Adrenal gland (tissue), 12 donors: ENCODE results near the gene TOX2. TPM values are rescaled to one million over a fixed set of nuclear protein-coding genes. Genes with fewer than 3 reads are reported as not detected.

Experiments used
- DNase-seq, 7 donors: peaks; one replicate each; pipeline ENCODE4 v3.0.0-alpha.2; 2019 to 2020
- H3K27ac ChIP-seq, 5 donors: fragments of 200-600 bp; sonication (generic) in 4 of 5; 1 replicate in 3 of 5; 2 replicates in 2 of 5; pipeline versions ENCODE4 v1.5.1 to v1.8.0; 2016 to 2020; ENCODE audit warnings: mild to moderate bottlenecking in 1 of 5
- H3K27me3 ChIP-seq: fragments of 200-600 bp; 2 replicates; pipeline ENCODE4 v1.8.0; 2021
- H3K36me3 ChIP-seq, 2 donors: fragments of 200-600 bp; replicated peaks in 1 of 2; 1 replicate in 1 of 2; 2 replicates in 1 of 2; pipeline versions ENCODE4 v1.5.1 to v1.8.0; 2018 to 2022
- H3K4me1 ChIP-seq, 2 donors: fragments of 200-600 bp; replicated peaks in 1 of 2; 1 replicate in 1 of 2; 2 replicates in 1 of 2; pipeline versions ENCODE4 v1.5.1 to v1.8.0; 2018 to 2021
- H3K4me3 ChIP-seq, 4 donors: fragments of 200-600 bp; sonication (generic) in 3 of 4; one replicate each; pipeline ENCODE4 v1.5.1; 2016 to 2018
- H3K9me3 ChIP-seq, 3 donors: fragments of 200-600 bp; sonication (generic) in 1 of 3; replicated peaks in 1 of 3; 1 replicate in 2 of 3; 2 replicates in 1 of 3; pipeline versions ENCODE4 v1.5.1 to v1.8.0; 2016 to 2021
- POLR2A ChIP-seq, 2 donors: fragments of 450-650 bp; IDR thresholded peaks; one replicate each; pipeline ENCODE4 v1.6.1; 2017; ENCODE audit warnings: antibody characterized with exemption in 2 of 2, mild to moderate bottlenecking in 2 of 2, moderate library complexity in 1 of 2
- WGBS, 4 donors: extraction: QIAGEN DNeasy Blood & Tissue Kit in 2 of 4; methylation state at CpG; one replicate each; pipeline versions ENCODE4 v1.1.5 to v1.1.7; 2013 to 2017; 5-methylcytosine and 5-hydroxymethylcytosine counted together
- intact Hi-C, 2 donors: fragments of 100-400 bp; cut with DNase I; formaldehyde crosslinking; loops; one replicate each; pipeline versions ENCODE4 v1.14.1 to v1.15.0; 2022 to 2023
- polyA plus RNA-seq, 3 donors: library from polyadenylated mRNA; stranded (reverse); fragments of 200-250 nt in 2 of 3; fragments of 350-450 nt in 1 of 3; fragmentation: Illumina TruSeq in 1 of 3; extraction: RNeasy Lipid Tissue Mini Kit (QIAGEN cat#74804) in 1 of 3; gene quantifications; one replicate each; pipeline ENCODE4 v1.2.3, GENCODE V29; 2013 to 2014
- total RNA-seq, 9 donors: library from RNA; depleted of rRNA in 4 of 9; stranded (reverse); fragments of >200 nt in 4 of 9; fragments of 120-200 nt in 1 of 9; fragmentation: NEBNext Ultra II Directional in 1 of 9; extraction: Animal tissue kit (Norgen Biotek cat#: 25700) in 1 of 9; gene quantifications; one replicate each; pipeline versions ENCODE4 v1.1.0 to v1.2.4, GENCODE V29; 2013 to 2023
- TF ChIP-seq, protein P1 (sequence below), 6 experiments: fragments of 450-650 bp in 4 of 6; fragments of 200-600 bp in 2 of 6; sonication (generic) in 1 of 6; IDR thresholded peaks; 1 replicate in 5 of 6; 2 replicates in 1 of 6; pipeline versions ENCODE4 v1.5.1 to v1.8.0; 2016 to 2021; ENCODE audit warnings: antibody characterized with exemption in 6 of 6, mild to moderate bottlenecking in 2 of 6, moderate library complexity in 1 of 6
- donor health status: healthy with polysubstance abuse.
- donor health status: Bipolar disorder and iron deficiency.
- donor health status: DM: yes; HTN: yes; CAD: no.
- donor health status: DM: no; HTN: no; CAD: no.
- donor health status: DM: no; HTN: no; CAD: no.
- donor health status: DM: yes; HTN: yes; CAD: no.

TOX2 gene
- total and polyA plus RNA-seq, 12 donors = 0.33 to 7.6 (median 2.8) TPM

DNA sequence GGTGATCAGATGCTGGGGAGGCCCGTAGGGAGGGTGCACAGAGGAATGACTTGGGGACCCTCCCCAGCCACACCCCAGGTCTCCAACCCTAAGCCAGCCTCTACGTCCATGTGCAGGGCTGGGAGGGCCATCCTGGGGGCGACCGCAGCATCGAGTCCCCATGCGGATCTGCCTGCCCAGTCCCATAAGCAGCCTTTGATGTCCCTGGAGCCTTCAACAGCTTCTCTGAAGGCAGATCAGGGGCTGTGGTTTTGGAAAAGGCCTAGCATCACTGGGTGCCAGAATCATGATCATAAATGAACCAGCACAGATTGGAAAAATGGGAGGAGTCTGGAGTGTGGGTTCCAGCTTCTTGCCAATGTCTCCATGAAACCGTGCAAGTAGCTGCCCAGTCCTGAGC, 22.9 kb downstream of the TOX2 start:
- no peak overlapping the region for H3K27ac ChIP-seq
- no peaks in the 10 kb centered on the region for H3K27me3 ChIP-seq
- no peaks in the 10 kb centered on the region for H3K36me3 ChIP-seq
- H3K9me3 ChIP-seq = no peaks in the 10 kb centered on the region
- H3K4me3 ChIP-seq = no peak overlapping the region
- peaks cover 0 to 28% of the 10 kb centered on the region in 2 donors for H3K4me1 ChIP-seq
- intact Hi-C loops = no loop called here
- WGBS, 4 donors = 85 to 92% (median 92%) methylated on average over 7 of the region's 7 CpGs
- no peak for TF ChIP-seq POLR2A (IDR thresholded peaks at IDR 0.05)
- TF ChIP-seq, protein P1, sequence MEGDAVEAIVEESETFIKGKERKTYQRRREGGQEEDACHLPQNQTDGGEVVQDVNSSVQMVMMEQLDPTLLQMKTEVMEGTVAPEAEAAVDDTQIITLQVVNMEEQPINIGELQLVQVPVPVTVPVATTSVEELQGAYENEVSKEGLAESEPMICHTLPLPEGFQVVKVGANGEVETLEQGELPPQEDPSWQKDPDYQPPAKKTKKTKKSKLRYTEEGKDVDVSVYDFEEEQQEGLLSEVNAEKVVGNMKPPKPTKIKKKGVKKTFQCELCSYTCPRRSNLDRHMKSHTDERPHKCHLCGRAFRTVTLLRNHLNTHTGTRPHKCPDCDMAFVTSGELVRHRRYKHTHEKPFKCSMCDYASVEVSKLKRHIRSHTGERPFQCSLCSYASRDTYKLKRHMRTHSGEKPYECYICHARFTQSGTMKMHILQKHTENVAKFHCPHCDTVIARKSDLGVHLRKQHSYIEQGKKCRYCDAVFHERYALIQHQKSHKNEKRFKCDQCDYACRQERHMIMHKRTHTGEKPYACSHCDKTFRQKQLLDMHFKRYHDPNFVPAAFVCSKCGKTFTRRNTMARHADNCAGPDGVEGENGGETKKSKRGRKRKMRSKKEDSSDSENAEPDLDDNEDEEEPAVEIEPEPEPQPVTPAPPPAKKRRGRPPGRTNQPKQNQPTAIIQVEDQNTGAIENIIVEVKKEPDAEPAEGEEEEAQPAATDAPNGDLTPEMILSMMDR (IDR thresholded peaks at IDR 0.05) = no peak
- no peak for DNase-seq

DNA sequence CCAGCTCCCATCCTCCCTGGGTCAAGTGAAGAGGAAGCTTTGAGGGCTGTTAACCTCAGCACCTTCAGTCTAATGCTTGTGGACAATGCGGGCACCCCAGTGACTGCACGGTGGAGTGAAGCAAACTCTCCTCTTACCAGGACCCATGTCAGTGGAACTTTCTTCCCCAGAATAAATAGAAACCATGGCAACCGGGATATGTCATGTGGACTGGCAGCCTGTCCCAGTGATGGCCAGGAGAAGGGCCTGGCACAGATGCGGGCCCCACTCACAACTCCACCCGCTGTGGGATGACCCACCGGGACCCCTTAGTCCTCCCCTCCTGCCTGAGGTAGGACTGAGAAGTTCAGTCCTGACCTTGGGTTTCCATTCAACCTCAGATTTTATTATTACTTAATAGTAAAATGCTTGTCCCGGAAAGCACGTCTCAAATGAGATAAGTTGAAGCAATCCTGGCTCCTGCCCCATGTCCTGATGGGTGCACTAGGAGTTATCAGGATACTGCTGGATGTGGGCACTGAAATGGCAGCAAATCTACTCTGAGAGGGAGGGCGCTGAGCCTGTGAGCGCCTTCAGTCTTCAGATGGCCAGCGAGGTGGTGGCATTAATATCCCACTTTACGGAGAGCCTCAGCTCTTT, 23.5 kb downstream of the TOX2 start:
- DNase-seq = peak in 1 of 7 donors; percentile 30
- H3K27me3 ChIP-seq = no peaks in the 10 kb centered on the region
- peaks cover 0 to 33% of the 10 kb centered on the region in 2 donors for H3K4me1 ChIP-seq
- H3K9me3 ChIP-seq = no peaks in the 10 kb centered on the region
- H3K36me3 ChIP-seq = no peaks in the 10 kb centered on the region
- TF ChIP-seq, protein P1 (IDR thresholded peaks at IDR 0.05) = no peak
- no peak for TF ChIP-seq POLR2A (IDR thresholded peaks at IDR 0.05)
- H3K27ac ChIP-seq = no peak overlapping the region
- 75 to 82% (median 81%) methylated on average over 8 to 12 of the region's 12 CpGs for WGBS, 4 donors
- intact Hi-C loops = no loop called here
- H3K4me3 ChIP-seq = no peak overlapping the region

DNA sequence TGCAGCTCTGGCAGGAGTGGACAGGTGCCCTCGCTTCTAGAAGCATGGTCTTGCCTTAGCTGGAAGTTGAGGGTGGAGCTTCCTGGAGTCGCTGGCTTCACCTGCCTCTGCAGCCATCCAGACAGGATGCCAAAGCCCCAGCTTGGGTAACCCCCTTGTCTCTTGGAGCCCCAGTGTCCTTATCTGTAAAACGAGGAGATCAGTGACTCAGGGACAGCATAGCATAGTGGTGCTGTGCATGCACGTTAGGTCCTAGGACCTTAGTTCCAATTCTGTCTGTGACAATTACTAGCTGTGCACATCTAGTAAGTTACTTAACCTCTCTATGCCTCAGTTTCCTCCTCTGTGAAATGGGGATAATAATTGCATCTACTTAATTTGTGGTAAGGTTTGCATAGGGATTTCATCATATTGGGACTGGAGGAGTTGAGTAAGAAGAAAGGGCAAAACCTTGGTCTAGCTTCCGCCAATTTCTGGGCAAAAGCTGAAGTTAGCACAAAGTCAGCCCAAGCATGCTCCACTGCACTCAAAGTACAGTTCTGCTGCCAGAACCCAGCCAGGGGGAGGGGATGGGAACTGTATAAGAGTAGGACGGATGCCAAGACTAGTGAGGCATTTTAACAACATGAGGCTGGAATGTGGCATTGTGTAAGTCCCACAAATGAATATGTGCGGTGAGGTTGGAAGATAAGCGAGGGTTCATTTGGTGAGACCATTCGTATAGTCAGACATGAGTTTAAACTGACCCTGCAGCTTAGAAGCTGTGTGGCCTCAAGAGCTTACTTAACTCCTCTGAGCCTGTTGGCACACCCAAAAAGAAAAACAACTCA, 24.5 kb downstream of the TOX2 start:
- H3K36me3 ChIP-seq = no peaks in the 10 kb centered on the region
- peak overlapping the region in 1 of 5 donors; percentile 17 for H3K27ac ChIP-seq
- intact Hi-C loops = no loop called here
- H3K4me1 ChIP-seq = peaks cover 0 to 34% of the 10 kb centered on the region in 2 donors
- H3K4me3 ChIP-seq = no peak overlapping the region
- WGBS, 4 donors = 27 to 53% (median 39%) methylated on average over 7 to 9 of the region's 9 CpGs
- no peak for TF ChIP-seq POLR2A (IDR thresholded peaks at IDR 0.05)
- TF ChIP-seq, protein P1 (IDR thresholded peaks at IDR 0.05) = no peak
- DNase-seq = peak in 6 of 7 donors; percentile 69 to 88 (median 78)
- no peaks in the 10 kb centered on the region for H3K9me3 ChIP-seq
- H3K27me3 ChIP-seq = no peaks in the 10 kb centered on the region

DNA sequence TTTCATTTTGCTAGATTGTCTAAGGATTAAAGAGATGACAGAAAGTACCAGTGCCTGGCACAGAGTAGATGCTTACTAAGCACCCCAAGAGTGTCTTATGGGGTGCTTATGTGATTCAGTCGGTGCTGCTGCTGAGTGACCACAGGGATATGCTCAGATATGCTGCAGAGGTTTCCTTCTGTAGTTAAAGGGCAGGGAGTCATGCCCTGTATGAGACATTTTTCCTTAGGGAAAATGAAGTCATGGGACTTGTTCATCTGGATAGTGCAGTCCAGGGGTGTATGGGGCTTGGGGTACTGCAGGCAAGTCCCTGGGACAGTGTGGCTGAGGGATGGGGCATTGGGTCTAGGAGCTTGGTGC, 25.1 kb downstream of the TOX2 start:
- no peak for DNase-seq
- Histone ChIP-seq H3K4me3 (no peak overlapping the region), H3K36me3 (no peaks in the 10 kb centered on the region), H3K27me3 (no peaks in the 10 kb centered on the region), H3K27ac (no peak overlapping the region), H3K4me1 (peaks cover 0 to 34% of the 10 kb centered on the region in 2 donors), H3K9me3 (no peaks in the 10 kb centered on the region)
- WGBS, 4 donors = 36 to 67% (median 55%) methylated on average over 1 of the region's 1 CpG; no CpG with 5 or more reads in 1 of the 4 donors
- intact Hi-C loops = no loop called here
- TF ChIP-seq, protein P1 (IDR thresholded peaks at IDR 0.05) = no peak
- TF ChIP-seq POLR2A (IDR thresholded peaks at IDR 0.05) = no peak
